ENCODE results near the gene AOPEP.

The AOPEP gene

GRCh38 chr9:95084254-95084934 lies 357.9 kb downstream of the AOPEP start:
- DNase-seq (ENCODE audit: low read depth): no peak

GRCh38 chr9:95085036-95085770 lies 358.7 kb downstream of the AOPEP start:
- no peak for DNase-seq (ENCODE audit: low read depth)

GRCh38 chr9:95085861-95086563 lies 359.5 kb downstream of the AOPEP start:
- no peak for DNase-seq (ENCODE audit: low read depth)

DNA sequence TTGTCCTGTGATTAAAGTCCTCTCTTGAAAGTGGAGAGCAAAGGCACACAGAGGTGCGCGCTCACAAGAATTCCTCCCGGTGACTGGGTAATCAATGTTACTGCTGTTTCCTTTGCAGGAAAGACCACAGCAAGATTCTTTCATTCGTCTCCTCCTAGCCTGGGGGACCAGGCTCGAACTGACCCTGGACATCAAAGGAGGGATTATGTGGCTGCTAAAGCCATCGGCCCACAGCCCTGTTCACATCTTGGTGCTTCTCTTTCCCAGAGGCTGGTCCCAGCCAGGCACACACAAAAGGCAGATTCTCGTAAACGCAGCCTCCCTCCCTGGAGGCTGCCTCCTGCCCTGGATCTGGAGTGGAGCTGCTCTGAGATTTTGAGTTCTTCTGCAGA lies 360.1 kb downstream of the AOPEP start:
- DNase-seq (ENCODE audit: low read depth): no peak

DNA sequence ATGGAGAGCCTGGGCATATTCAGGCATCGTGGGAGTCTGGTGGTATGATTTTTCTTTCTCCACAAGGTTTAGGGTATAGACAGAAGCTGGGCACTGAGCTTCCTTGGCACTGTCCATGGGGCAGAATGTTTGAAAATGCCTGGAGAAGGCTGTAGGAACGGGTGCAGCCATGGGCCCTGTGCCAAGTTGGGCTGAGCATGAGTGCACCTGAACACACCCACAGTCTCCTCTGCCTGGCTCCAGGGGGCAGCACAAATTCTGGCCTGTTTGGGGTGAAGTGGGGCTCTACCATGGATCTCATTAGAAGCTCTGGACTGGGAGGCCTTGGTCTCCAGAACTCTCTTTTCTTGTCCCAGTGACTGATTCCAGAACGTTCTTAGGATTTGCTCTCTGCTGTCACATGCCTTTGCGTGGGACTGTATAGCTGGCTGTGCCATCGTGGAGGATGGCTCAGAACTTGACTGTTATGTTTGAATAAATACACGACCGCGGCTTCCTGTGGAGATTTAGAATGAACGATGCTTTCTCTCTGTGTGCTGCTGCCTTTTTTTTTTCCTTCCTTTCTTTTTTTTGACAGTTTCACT lies 361.3 kb downstream of the AOPEP start:
- DNase-seq (ENCODE audit: low read depth): no peak

- DNase-seq (ENCODE audit: low read depth): no peak
Observed at GRCh38 chr9:95088421-95089161, 362.1 kb downstream of the AOPEP start.

GRCh38 chr9:95089257-95090022 lies 362.9 kb downstream of the AOPEP start:
- no peak for DNase-seq (ENCODE audit: low read depth)

DNA sequence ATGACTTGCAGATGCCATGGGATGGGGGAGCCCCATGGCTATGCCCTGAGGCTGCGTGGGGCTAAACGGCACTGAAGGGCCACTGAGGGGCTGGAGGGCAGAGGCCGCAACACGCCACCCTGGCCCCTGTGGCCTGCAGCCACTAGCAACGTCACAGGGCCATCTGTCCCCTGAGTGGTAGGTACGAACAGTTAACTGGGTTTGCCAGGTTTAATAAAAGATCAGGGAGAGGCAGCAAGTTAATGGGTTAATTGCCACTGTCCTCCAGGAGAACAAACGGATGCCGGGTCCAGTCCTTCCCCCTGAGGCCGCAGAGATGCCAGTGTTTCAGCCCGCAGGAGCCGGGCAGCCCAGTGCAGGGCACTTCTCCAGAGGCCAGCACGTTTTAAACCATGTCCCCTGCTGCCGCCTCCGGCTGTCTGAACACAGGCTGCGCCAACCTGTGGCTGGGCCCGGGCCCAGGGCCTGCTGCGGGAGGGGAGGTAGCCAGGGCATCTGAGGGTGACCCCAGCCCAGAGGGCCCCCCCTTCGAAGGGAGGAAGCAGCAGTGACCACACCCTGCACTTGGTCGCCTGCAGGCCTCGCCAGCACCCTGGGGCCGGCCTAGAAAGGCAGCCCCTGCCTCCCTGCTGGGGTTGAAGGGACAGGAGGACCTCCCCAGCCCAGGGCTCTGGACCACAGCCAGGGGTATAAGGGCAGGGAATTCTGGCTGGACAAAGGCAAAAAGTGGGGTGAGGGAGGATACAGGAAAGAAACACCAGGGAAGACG lies 363.7 kb downstream of the AOPEP start:
- no peak for DNase-seq (ENCODE audit: low read depth)

GRCh38 chr9:95090871-95091577 lies 364.5 kb downstream of the AOPEP start:
- no peak for DNase-seq (ENCODE audit: low read depth)

DNA sequence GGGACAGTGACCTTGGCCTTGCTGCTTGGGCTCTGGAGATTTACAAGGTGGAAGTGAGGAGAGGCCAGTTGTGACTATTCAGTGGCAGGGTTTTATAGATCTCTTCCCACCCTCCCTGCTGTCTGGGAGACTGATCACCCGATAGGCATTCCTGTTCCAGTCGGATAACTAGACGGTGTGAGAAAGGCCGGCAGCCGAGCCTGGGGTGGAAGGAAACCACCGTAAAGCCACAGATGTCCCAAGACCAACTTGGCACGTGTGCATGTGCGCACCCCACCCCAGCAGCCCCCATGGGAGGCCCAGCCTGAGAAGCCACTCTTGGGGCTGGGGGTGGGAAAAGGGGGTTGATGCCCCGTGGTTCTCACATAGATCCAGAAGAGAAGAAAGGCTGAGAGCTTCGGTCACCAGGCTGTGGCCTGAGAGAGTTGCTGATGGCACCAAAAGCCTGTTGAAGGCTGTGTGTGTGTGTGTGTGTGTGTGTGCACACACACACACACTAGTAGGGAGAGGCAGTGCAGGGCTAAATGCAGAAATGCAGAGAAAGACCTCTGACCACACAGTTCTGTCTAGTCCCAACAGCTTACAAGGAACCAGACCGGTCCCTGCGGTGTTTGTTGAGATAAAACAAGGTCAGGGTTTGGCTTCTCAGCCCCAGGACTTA lies 365.2 kb downstream of the AOPEP start:
- no peak for DNase-seq (ENCODE audit: low read depth)

GRCh38 chr9:95092262-95093072 lies 366.0 kb downstream of the AOPEP start:
- DNase-seq (ENCODE audit: low read depth): no peak

GRCh38 chr9:95093586-95093985 lies 367.1 kb downstream of the AOPEP start:
- no peak for DNase-seq (ENCODE audit: low read depth)

- DNase-seq (ENCODE audit: low read depth): no peak
Observed at GRCh38 chr9:95094002-95094401, 367.5 kb downstream of the AOPEP start.

GRCh38 chr9:95095641-95096355 lies 369.3 kb downstream of the AOPEP start:
- no peak for DNase-seq (ENCODE audit: low read depth)

DNA sequence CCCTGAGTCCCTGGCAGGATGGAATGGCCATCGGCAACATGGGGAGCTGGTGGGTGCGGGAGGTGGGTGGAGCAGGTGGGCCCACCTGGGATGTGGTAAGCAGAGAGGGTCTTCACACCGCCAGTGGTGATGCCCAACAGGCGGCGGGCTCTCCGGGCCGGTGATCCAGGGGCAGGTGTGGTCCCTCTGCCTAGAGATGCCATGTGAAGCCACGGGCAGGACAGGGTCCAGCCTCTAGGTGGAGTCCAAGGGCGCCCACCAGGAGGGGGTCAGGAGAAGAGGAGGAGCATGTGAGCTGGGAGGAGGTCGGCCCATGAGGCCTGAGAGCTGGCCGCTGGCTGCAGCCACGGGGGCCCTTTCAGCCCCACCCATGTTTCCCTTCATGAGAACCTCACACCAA lies 369.9 kb downstream of the AOPEP start:
- DNase-seq (ENCODE audit: low read depth): no peak

DNA sequence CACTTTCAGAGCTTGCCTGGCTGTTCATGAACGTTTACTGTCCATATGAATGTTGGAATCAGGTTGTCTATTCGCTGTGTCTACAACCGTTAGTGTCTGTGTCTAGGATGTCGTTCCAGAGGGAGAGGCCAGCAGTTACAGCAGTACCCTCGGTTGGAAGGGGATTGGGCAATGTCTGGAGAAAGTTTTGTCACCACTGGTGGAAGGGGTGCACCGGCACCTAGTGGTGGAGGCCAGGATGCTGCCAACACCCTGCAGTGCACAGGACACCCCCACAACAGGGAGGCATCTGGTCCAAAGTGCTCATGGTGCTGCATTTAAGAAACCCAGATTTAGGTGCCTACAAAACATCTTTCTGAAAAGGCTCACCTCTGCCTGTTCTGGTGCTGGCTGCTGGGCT lies 370.3 kb downstream of the AOPEP start:
- DNase-seq (ENCODE audit: low read depth): no peak

DNA sequence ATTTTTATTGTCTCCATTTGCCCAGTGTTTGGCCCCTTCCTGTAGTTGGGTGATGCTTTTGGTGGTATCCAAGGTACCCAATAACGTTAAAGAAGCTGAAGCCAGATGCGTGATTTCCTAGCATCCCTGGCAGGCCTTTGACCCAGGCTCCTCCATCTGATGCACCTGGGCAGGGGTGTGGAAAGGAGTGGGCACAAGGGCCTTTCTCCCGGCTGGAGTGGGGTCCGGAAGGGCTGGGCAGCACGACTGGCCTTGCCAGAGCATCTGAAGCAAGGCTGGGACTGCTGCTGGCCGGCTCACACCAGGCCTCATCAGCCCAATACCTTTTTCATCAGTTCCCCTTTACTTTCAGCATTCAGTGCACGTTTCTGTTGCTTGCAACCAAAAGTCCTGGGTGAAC lies 370.8 kb downstream of the AOPEP start:
- no peak for DNase-seq (ENCODE audit: low read depth)

GRCh38 chr9:95098391-95098921 lies 372.0 kb downstream of the AOPEP start:
- DNase-seq (ENCODE audit: low read depth): no peak
